Mucosa of gallbladder (tissue), 1 donor: ENCODE measurements around the gene FBN2. TPM values are rescaled to one million over a fixed set of nuclear protein-coding genes. Genes with fewer than 3 reads are reported as not detected.

Experiments
- DNase-seq: peaks from one replicate; pipeline ENCODE4 v3.0.0-alpha.2; 2020; ENCODE audit warnings: low spot score
- total RNA-seq: library from RNA; stranded (reverse); gene quantifications from one replicate; pipeline ENCODE4 v1.2.1, GENCODE V29; 2021
- donor health status: DM: no; HTN: no; CAD: no.

Gene FBN2
- total RNA-seq, 1 donor from 2014 or later, result 3.5 TPM

- no peak for DNase-seq
Measured at GRCh38 chr5:128305341-128305740, 232.7 kb downstream of the FBN2 start.

GRCh38 chr5:128304791-128305190 is 233.3 kb downstream of the FBN2 start:
- DNase-seq, result no peak

GRCh38 chr5:128304088-128304487 is 234.0 kb downstream of the FBN2 start:
- no peak for DNase-seq

- no peak for DNase-seq
Measured at GRCh38 chr5:128303593-128303992, 234.5 kb downstream of the FBN2 start.

GRCh38 chr5:128300181-128300580 is 237.9 kb downstream of the FBN2 start:
- DNase-seq, result no peak

- no peak for DNase-seq
Measured at GRCh38 chr5:128290152-128290858, 247.7 kb downstream of the FBN2 start.

- DNase-seq, result no peak
Measured at GRCh38 chr5:128287740-128288139, 250.3 kb downstream of the FBN2 start.

GRCh38 chr5:128284236-128284635 is 253.8 kb downstream of the FBN2 start:
- no peak for DNase-seq

- no peak for DNase-seq
Measured at GRCh38 chr5:128279345-128279744, 258.7 kb downstream of the FBN2 start.

GRCh38 chr5:128276537-128277216 is 261.4 kb downstream of the FBN2 start:
- DNase-seq, result no peak

- DNase-seq, result no peak
Measured at GRCh38 chr5:128274441-128274840, 263.6 kb downstream of the FBN2 start.

- DNase-seq, result no peak
Measured at GRCh38 chr5:128273736-128274135, 264.3 kb downstream of the FBN2 start.

GRCh38 chr5:128271859-128272464 is 266.1 kb downstream of the FBN2 start:
- DNase-seq, result no peak

- DNase-seq, result no peak
Measured at GRCh38 chr5:128271071-128271470, 267.0 kb downstream of the FBN2 start.

- DNase-seq, result no peak
Measured at GRCh38 chr5:128264564-128265360, 273.3 kb downstream of the FBN2 start.

- DNase-seq, result no peak
Measured at GRCh38 chr5:128263357-128263756, 274.7 kb downstream of the FBN2 start.

- DNase-seq, result no peak
Measured at GRCh38 chr5:128262911-128263310, 275.1 kb downstream of the FBN2 start.

- no peak for DNase-seq
Measured at GRCh38 chr5:128259607-128260021, 278.4 kb downstream of the FBN2 start.

- no peak for DNase-seq
Measured at GRCh38 chr5:128258372-128258771, 279.7 kb downstream of the FBN2 start.

GRCh38 chr5:128257076-128257475 is 281.0 kb downstream of the FBN2 start:
- DNase-seq, result no peak

GRCh38 chr5:128254789-128255188 is 283.3 kb downstream of the FBN2 start:
- peak; percentile 12 for DNase-seq

- no peak for DNase-seq
Measured at GRCh38 chr5:128253880-128254279, 284.2 kb downstream of the FBN2 start.
